HG03159 (cell line): ENCODE results near the gene TTLL13.
"Not testable (repeated sequence)": the region's sequence is repeated elsewhere in the genome, so short reads cannot be mapped to it uniquely, and the experiment has no call there.

Experiments used
- ATAC-seq: cut with Tn5 transposase; IDR thresholded peaks from one replicate; pipeline ENCODE4 v1.9.1; 2021; ENCODE audit warnings: mild to moderate bottlenecking, moderate library complexity; ENCODE audit not compliant: unreplicated experiment

Gene TTLL13

DNA sequence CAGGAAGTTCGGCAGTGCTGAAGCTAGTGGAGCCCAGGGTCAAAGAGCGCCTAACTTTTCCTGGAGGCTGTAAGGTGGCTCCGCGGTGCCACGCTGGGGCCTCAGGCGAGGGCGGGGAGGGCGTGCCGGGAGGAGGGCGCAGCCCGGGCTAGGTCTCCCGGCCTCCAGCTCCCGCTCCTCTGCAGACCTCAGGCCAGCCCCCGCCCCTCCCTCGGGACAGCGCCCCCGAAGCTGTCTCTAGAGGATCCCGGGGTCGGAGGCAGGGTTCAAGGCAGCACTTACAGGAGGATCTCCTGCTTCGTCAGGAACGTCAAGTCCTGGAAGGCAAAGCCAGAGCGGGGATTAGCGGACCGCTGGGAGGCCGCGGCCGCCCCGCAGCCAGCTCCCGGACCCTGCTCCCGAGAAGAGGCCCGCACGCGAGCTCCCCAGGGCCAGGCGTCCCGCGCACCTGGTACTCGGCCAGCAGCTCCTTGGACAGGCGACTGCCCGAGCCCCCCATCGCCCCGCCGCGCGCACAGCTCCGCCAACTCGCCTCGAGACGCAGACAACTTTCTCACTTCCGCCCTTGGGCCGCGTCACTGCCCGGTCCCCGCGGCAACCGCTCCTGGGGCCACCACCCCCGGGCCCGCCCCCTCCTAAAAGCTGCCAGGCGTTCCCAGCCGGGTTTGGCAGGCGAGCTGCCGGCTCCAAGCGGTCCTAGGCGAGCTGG lies 15.8 kb upstream of the TTLL13 start, which contains the start of gene CIB1:
Gene CIB1 (minus strand): TSS at position 555 of the 709 bp plus-strand sequence. CDS start 56 bp downstream, at position 499.
- ATAC-seq = peak; percentile 90

DNA sequence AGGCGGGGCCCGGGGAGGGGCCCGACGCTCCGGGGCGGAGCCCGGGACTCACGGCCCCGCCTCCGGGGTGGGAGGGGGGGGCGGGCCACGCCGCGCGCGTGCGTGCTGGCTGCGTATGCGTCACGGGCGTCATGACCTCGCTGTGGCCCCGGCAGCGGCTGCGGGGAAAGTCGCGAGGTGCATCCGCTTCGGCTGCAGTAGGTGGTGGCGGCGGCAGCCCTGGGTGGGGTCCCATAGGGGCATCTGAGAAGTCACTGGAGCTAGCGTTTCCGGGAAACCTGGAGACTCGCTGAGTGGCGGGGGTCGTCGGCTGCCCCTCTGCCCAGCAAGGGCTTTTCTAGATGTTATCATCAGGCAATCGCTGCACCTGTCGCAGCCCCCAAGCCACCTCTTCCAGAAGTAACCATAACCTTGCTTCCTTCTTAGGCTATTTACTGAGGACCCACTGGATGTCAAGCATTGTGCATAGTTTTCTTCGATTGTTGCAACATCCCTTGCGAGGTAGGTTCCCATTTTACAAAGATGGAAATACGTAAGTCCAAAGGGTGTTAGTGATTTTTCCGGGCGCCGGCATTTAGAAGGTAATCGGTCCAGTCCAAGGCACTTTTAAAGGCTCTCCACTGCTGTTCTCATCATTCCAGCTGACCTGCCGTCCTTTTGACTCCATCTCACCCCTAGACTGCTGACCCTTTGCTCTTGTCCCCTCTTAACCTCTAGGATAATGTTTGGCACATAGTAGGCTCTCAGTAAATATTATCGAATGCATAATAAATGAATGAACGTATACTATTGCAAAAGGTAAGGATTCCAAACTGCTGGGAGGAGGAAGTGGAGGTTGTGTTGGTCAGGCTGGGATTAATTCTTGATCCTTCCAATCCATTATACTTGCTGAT lies 15.0 kb upstream of the TTLL13 start, which contains the start of gene GDPGP1:
Gene GDPGP1 (plus strand): TSS at position 114 of the 893 bp plus-strand sequence. CDS start 6,700 bp downstream, outside the sequence.
- ATAC-seq = peak; percentile 70

DNA sequence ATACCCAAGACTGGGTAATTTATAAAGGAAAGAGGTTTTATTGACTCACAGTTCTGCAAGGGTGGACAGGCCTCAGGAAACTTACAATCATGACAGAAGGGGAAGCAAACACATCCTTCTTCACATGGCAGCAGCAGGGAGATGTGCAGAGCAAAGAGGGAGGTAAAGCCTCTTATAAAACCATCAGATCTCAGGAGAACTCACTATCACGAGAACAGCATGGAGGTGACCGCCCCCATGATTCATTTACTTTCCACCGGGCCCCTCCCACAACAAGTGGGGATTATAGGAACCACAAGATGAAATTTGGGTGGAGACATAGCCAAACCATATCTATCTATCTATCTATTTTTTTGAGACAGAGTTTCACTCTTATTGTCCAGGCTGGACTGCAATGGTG lies 10.0 kb upstream of the TTLL13 start:
- ATAC-seq = no peak

DNA sequence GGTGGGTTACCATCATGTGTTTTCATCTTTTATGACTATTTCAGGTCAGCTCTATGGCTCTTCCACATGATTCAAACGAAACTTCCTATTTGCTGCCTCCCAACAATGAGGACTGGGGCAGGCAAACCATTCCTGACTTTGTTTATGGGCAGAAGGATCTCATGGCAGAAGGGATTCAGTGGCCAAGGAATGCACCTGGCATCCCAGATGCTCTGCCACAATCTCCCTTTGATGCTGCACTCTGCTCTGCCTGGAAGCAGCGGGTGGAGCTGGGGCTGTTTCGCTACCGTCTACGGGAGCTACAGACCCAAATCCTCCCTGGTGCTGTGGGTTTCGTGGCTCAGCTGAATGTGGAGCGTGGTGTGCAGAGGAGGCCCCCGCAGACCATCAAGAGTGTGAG lies 8.5 kb upstream of the TTLL13 start:
- no peak for ATAC-seq

DNA sequence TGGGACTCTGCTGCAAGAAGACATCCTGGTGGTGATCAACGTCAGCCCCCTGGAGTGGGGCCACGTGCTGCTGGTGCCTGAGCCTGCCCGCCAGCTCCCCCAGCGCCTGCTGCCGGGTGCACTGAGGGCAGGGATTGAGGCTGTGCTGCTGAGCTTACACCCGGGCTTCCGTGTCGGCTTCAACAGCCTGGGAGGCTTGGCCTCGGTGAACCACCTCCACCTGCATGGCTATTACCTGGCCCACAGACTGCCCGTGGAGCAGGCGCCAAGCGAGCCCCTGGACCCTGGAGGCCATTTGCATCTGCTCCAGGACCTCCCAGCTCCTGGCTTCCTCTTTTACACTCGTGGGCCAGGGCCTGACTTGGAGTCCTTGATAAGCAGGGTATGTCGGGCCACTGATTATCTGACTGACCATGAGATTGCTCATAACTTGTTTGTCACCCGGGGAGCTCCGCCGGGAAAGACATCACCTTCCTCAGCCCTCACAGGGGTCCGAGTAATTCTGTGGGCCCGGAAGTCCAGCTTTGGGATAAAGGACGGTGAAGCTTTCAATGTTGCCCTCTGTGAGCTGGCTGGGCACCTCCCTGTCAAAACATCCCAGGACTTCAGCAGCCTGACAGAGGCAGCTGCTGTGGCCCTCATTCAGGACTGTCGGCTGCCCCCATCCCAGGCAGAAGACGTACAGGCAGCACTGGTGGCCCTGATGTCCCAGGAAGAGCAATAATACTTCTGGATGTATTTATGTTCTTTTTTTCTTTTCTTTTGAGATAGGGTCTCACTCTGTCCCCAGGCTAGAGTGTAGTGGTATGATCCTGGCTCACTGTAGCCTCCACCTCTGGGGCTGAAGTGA lies 7.8 kb upstream of the TTLL13 start:
- no peak for ATAC-seq

DNA sequence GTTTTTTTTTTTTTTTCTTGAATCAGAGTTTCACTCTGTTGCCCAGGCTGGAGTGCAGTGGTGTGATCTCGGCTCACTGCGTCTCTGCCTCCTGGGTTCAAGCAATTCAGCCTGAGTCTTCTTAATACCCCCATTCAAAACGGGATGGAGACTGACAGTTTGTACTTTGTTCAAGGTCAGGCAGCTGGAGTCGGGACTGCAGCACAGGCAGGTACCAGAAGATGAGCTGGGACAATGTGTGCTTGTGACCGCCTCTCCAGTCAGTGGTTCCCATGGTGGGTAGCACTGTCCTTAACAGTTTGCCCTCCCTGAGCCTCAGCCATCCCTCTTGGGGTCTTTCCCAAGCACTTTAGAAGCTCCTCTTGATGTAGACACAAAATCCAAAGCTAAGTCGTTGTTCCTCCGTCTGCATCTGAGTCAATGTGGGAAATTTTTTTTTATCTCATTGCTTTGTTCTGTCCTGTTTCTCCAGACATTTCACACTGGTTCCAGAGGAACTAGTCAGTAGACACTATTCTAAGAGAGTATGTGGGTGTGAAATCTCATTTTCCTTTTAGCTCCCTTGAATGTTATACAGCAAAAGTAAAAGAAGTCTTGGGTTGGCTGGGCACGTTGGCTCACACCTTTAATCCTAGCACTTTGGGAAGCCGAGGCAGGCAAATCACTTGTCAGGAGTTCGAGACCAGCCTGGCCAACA lies 5.3 kb upstream of the TTLL13 start:
- ATAC-seq = no peak

DNA sequence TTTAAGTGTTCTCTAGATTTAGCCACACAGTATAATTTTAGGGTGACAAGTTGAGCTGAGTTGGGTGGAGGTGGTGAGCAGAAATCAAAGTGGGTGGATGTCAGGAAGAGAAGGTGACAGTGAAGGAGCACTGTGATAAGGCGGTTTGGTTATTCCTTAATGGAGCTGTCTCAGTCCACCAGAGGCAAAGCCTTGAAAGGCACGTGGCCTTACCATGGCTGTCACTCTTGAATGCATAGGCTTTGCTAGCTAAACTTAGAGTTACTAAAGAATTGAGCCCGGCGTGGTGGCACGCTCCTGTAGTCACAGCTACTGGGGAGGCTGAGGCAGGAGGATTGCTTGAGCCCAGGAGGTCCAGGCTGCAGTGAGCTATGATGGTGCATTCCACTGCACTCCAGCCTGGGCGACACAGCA lies 560 bp upstream of the TTLL13 start:
- ATAC-seq = no peak

DNA sequence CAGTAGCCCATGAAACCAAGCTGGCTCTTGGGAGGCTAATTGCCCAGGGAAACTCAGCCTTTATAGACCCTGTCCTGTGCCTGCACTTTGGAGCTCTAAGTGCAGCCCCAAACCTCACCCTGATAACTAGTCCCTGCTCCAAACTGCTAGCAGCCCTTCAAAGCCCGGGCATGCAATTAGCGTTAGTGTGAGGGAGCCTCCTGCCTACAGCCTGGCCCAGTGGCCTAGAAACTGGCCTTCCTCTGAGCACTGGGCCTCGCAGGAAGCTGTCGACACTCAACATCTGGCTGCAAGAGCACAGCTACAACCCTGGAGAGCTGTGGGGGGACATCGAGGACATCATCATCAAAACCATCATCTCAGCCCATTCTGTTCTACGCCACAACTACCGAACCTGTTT lies 8.4 kb downstream of the TTLL13 start:
- no peak for ATAC-seq

DNA sequence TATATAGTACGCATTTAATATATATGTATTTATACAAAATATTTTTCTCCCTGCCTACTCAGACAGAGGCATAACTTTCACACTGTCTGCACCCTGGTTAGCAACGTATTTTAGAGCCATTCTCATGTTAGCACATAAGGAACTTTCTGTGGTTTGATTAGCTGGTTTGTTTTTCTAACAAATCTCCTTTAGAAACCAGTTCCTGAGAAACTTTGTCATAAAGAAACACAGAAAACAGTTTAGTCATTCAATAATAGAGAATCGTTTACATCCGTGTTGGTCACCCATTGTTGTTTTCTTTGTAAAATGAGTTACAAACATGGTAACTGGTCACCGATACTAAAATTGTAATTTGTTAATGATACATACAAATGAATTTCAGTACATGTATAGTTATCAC lies 10.2 kb downstream of the TTLL13 start:
- peak; percentile 69 for ATAC-seq

DNA sequence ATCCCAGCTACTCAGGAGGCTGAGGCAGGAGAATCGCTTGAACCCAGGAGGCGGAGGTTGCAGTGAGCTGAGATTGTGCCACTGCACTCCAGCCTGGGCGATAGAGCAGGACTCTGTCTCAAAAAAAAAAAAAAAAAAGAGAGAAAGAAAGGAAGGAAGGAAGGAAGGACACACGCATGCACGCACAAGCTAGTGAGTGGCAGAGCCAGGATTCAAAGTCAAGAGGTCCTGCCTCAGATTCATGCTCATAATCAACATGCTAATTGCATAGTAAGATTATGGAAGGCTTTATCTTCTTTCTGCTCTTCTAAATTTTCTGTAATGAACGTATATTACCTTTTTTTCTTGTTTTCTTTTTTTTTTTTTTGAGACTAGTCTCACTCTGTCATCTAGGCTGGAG lies 11.4 kb downstream of the TTLL13 start:
- ATAC-seq = not testable (repeated sequence)

DNA sequence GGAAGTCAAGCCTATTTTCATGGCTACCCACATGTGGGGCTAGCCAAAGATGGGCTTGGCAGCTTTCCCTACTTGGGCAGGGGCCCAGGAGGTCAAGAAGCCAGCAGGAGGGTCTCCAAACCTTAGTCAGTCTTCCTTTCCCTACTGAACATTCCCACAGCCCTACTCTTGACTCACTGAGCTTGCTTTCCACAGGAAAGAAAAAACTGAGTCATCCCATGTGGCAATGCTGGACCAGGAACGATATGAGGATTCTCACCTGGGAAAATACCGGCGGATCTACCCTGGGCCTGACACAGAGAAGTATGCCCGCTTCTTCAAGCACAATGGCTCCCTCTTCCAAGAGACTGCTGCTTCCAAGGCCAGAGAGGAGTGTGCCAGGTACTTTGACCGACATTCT lies 12.5 kb downstream of the TTLL13 start:
- ATAC-seq = no peak

DNA sequence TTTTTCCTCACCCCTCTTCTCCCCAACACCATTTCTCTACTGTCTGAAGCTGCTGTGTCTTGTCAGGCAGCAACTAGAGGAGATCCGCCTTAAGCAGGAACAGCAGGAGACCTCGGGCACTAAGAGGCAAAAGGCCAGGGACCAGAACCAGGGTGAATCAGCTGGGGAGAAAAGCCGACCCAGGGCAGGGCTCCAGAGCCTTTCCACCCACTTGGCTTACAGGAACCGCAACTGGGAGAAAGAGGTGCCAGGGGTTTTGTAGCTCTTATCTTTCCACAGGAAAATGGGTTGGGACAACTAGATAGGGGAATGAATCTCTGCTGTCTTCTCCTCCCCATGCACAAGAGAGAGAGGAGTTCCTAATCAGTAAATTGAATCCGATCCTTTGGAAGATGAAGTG lies 13.1 kb downstream of the TTLL13 start:
- no peak for ATAC-seq

DNA sequence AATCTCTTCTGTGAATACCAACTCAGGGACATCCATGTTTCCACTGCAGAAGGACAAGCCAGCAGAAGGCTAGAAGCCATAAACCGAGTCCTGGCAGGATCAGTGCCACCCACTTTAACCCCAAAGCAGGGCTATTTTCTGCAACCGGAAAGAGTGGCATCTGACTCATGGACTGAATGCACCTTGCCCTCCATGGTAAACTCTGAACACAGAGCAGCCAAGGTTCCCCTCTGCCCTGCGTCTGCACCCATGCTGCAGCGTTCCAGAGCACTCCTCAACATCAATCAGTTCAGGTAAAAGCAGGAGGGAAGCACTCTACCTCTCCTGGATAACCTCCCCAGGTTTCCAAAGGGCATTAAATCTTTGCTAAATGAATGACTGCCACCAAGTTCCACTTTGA lies 15.3 kb downstream of the TTLL13 start:
- ATAC-seq = no peak

DNA sequence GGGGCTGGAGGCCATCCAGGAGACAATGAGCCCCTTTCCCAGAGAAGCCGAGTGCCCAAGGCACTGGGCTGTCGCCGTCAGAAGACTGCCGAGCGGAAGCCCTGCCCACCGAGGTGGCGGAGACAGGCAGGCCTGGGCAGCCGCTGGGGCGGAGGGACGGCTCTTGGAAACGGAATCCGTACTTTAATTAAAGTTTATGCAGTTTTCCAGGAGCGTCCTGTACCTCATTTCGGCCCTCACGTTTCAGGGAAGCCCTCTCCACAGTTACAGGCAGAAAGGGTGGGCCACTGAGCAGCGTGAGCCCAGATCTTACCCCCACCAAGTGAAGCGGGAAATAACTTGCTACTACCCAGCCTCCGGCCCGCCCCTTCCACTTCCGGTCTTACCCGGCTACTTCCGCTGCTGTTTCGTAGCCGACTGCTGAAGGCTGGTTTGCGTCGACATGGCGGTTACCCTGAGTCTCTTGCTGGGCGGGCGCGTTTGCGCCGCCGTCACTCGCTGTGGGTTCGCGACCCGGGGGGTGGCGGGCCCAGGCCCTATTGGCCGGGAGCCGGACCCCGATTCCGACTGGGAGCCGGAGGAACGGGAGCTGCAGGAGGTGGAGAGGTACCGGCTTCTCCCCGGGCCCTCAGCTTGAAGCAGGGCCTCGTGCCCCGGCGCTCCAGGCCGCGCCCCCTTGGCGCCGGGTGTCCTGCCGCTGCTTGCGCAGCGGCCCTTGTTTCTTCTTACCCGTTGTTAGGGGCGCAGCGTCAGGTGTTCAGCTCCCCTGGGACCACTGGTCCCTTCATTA lies 16.1 kb downstream of the TTLL13 start, which contains the start of gene NGRN:
Gene NGRN (plus strand): TSS at position 402 of the 790 bp plus-strand sequence. CDS start 41 bp downstream, at position 443.
- ATAC-seq = peak; percentile 90

DNA sequence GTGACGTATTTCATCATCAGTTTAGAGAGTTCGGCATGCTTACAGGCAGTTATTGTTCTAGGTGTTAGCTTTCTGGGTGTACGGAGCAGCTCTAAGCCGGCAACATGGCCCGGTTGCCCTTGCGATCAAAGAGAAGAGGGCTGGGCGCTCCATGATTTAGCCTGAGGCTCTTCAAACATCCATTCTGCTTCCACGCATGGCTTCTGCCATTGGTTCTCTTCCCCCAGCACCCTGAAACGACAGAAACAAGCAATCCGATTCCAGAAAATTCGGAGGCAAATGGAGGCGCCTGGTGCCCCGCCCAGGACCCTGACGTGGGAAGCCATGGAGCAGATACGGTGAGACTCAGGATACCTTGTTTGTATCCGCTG lies 16.7 kb downstream of the TTLL13 start:
- peak; percentile 4 for ATAC-seq

DNA sequence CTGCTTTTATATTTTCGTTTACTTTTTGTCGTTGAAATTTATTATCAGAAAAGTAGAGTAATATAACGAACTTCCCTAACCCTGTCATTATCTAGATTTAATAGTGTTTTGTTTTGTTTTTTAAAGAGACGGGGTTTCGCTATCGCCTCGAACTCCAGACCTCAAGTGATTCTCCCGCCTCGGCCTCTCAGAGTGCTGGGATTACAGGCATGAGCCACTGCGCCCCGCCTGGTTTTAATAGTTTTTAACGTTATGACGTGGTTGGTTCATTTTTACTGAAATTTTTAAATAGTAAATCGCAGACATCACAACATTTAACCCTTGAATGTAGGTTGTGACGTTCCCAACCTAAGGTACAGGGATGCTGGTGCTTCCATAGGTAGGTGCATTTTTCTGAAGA lies 17.1 kb downstream of the TTLL13 start:
- no peak for ATAC-seq

DNA sequence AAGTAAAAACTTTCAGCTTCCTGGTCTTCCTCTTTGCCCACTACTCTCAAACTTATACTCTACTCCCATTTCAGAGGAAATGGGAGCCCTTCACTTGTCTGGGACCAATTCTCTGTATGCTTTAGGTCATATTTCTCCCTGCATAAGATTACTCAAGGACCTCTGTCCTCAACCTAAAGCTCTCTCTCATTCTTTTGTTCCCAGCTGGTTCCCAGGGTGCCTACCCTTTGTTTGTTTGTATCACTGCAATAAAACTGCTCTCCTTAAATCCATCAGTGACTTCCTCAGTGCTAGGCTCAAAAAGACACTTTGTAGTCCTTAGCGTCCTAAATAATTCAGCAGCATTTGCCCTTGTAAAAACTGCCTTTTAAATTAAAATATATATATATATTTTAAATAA lies 19.1 kb downstream of the TTLL13 start:
- ATAC-seq = no peak

DNA sequence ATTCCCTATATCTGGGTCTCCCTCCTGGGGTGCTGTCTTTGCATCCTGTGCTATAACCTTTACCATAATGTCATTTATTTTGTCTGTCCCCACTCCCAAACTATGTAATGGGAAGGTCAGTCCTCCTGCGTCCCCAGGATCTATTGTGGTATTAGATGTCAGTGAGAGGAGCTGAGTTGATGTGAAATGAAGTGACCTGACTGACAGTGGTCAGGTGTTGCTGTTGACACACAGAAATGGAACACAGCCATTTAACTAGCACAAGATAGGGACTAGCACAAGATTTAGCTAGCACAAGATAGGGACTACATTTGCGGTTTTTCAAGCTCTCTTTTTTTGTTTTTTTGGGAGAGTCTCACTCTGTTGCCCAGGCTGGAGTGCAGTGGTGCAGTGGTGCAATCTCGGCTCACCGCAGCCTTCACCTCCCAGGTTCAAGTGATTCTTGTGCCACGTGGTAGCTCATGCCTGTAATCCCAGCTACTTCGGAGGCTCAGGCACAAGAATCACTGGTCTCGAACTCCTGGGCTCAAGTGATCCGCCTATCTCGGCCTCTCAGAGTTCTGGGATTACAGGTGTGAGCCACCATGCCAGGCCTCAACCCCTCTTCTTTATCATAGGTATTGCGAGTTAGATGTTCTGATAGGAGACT lies 21.3 kb downstream of the TTLL13 start:
- no peak for ATAC-seq
